HepG2 (cell line): ENCODE results near the gene KDM5B. TPM values are rescaled to one million over a fixed set of nuclear protein-coding genes. Genes with fewer than 3 reads are reported as not detected.

Experiments used
- ATF3 ChIP-seq: sonication (generic); formaldehyde crosslinking; IDR thresholded peaks from 2 replicates; pipeline ENCODE4 v1.4.0; 2020; ENCODE audit warnings: missing genetic modification reagents
- CTCF ChIP-seq: sonication (generic); formaldehyde crosslinking; IDR thresholded peaks from 2 replicates; pipeline ENCODE4 v1.5.0; 2020; ENCODE audit warnings: mild to moderate bottlenecking, missing genetic modification reagents, moderate library complexity
- GMEB1 ChIP-seq: sonication (generic); formaldehyde crosslinking; IDR thresholded peaks from 2 replicates; pipeline ENCODE4 v1.5.1; 2020; ENCODE audit warnings: missing genetic modification reagents, mild to moderate bottlenecking, borderline replicate concordance
- HIC2 ChIP-seq: sonication (generic); formaldehyde crosslinking; IDR thresholded peaks from 2 replicates; pipeline ENCODE4 v1.9.0; 2022; ENCODE audit warnings: low read depth, missing genetic modification reagents
- MAX ChIP-seq: IDR thresholded peaks from 2 replicates; pipeline ENCODE4 v1.6.1; 2012; ENCODE audit warnings: inconsistent platforms
- MYNN ChIP-seq: sonication (generic); formaldehyde crosslinking; IDR thresholded peaks from 2 replicates; pipeline ENCODE4 v1.4.0; 2020; ENCODE audit warnings: mild to moderate bottlenecking, low read depth, missing genetic modification reagents
- NFYC ChIP-seq: IDR thresholded peaks from 2 replicates; pipeline ENCODE4 v1.6.1; 2016; ENCODE audit warnings: missing genetic modification reagents, missing compliant biosample characterization
- SMAD9 ChIP-seq: sonication (generic); formaldehyde crosslinking; IDR thresholded peaks from 2 replicates; pipeline ENCODE4 v1.5.1; 2020; ENCODE audit warnings: mild to moderate bottlenecking, missing genetic modification reagents
- ZMYM3 ChIP-seq: sonication (generic); formaldehyde crosslinking; IDR thresholded peaks from 2 replicates; pipeline ENCODE4 v1.5.1; 2020; ENCODE audit warnings: mild to moderate bottlenecking, missing genetic modification reagents
- ZNF766 ChIP-seq: sonication (generic); formaldehyde crosslinking; IDR thresholded peaks from 2 replicates; pipeline ENCODE4 v1.5.0; 2020; ENCODE audit warnings: missing genetic modification reagents, borderline replicate concordance
- polyA plus RNA-seq, 8 experiments: library from polyadenylated mRNA; depleted of rRNA in 3 of 8; stranded (reverse) in 7 of 8; unstranded in 1 of 8; fragments of >200 nt; fragmentation: Illumina TruSeq in 4 of 8; extraction: Trizol in 4 of 8; gene quantifications; 2 replicates each; pipeline versions ENCODE4 v1.2.1 to v1.2.3, GENCODE V29; 2011 to 2016; ENCODE audit warnings: low read depth in 4 of 8, missing spikeins in 1 of 8, mixed read lengths in 1 of 8; ENCODE audit not compliant: insufficient read depth in 1 of 8
- total RNA-seq, 5 experiments: library from RNA; depleted of rRNA; stranded (reverse); fragments of >200 nt; fragmentation: Illumina TruSeq; extraction: Trizol; gene quantifications; 2 replicates each; pipeline ENCODE4 v1.2.3, GENCODE V29; 2016; ENCODE audit warnings: low read depth in 1 of 5
- TF ChIP-seq, protein P1 (sequence below): sonication (generic); formaldehyde crosslinking; IDR thresholded peaks from 2 replicates; pipeline ENCODE4 v1.4.0; 2020; ENCODE audit warnings: mild to moderate bottlenecking, missing genetic modification reagents

Gene KDM5B
- total and polyA plus RNA-seq, 2 of the 13 experiments (the other 11 are each of a cell fraction or from before 2014, with no cell fraction given): 34.2 to 35.4 TPM

GRCh38 chr1:202811296-202812175 is 3.3 kb upstream of the KDM5B start (continued):
- TF ChIP-seq ZNF766 (CRISPR knock-in tag) (no peak), MAX (peak; percentile 89), GMEB1 (no peak), HIC2 (CRISPR knock-in tag) (no peak), MYNN (CRISPR knock-in tag) (no peak), NFYC (peak; percentile 33), SMAD9 (peak; percentile 36; the same call in 1 of the 2 replicates), ZMYM3 (peak; percentile 5; the same call in 1 of the 2 replicates), CTCF (CRISPR knock-in tag) (no peak), ATF3 (CRISPR knock-in tag) (no peak)
- TF ChIP-seq, protein P1, sequence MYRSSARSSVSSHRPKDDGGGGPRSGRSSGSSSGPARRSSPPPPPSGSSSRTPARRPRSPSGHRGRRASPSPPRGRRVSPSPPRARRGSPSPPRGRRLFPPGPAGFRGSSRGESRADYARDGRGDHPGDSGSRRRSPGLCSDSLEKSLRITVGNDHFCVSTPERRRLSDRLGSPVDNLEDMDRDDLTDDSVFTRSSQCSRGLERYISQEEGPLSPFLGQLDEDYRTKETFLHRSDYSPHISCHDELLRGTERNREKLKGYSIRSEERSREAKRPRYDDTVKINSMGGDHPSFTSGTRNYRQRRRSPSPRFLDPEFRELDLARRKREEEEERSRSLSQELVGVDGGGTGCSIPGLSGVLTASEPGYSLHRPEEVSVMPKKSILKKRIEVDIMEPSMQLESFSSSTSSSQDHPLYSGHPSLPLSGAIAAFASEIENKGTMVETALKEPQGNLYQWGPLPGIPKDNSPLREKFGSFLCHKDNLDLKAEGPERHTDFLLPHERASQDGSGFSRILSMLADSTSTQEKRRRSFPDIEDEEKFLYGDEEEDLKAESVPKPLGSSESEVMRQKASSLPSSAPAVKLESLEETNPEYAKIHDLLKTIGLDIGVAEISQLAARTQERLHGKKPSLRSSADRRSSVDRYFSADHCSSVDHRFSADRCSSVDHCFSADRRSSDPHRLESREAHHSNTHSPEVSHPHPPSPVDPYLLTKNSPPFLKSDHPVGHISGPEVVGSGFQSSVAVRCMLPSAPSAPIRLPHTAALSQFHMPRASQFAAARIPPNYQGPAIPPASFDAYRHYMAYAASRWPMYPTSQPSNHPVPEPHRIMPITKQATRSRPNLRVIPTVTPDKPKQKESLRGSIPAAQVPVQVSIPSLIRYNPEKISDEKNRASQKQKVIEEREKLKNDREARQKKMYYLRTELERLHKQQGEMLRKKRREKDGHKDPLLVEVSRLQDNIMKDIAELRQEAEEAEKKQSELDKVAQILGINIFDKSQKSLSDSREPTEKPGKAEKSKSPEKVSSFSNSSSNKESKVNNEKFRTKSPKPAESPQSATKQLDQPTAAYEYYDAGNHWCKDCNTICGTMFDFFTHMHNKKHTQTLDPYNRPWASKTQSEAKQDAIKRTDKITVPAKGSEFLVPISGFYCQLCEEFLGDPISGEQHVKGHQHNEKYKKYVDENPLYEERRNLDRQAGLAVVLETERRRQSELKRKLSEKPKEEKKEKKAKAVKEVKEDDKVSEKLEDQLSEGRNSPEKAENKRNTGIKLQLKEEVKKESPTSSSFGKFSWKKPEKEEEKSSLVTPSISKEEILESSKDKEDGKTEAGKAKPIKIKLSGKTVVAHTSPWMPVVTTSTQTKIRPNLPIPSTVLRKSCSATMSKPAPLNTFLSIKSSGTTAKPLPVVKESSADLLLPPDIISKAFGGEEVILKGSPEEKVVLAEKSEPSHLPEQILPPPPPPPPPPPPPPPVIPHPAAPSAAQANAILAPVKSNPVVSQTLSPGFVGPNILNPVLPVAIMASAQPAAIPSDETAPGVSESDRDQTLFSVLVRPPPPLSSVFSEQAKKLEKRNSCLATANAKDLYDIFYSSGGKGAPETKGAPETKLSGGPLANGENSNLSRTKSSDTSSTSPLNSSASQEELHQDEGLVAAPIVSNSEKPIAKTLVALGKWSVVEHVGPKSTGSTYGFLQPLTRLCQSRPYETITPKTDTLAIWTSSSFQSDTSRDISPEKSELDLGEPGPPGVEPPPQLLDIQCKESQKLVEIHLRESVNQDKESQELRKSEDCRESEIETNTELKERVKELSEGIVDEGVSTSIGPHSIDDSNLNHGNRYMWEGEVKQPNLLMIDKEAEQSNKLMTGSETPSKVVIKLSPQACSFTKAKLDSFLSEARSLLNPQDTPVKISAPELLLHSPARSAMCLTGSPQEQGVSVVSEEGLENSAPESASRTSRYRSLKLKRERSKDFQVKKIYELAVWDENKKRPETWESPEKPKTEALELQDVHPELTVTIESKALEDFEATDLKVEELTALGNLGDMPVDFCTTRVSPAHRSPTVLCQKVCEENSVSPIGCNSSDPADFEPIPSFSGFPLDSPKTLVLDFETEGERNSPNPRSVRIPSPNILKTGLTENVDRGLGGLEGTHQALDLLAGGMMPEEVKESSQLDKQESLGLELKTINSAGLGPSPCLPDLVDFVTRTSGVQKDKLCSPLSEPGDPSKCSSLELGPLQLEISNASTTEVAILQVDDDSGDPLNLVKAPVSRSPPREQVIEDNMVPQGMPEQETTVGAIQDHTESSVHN (CRISPR knock-in tag): no peak
